Neural cell (in vitro differentiated cells): Measurements from ENCODE around the gene PRDM11. TPM values are rescaled to one million over a fixed set of nuclear protein-coding genes. Genes with fewer than 3 reads are reported as not detected.

Experiments used
- H2AFZ ChIP-seq: fragments of 200-600, 300-800 bp; sonication (generic), shearing (Covaris generic); 2 replicates; pipeline ENCODE4 v1.6.0; 2014; ENCODE audit warnings: low read depth, mild to moderate bottlenecking, antibody characterized with exemption, low read length, moderate library complexity
- H3F3A ChIP-seq: fragments of 200-600 bp; shearing (Covaris generic); 2 replicates; pipeline ENCODE4 v1.6.1; 2016; ENCODE audit warnings: mild to moderate bottlenecking, moderate library complexity, mixed read lengths, antibody characterized with exemption, low read length; ENCODE audit not compliant: insufficient read depth, poor library complexity, severe bottlenecking
- H3K27ac ChIP-seq: fragments of 200-600, 300-800 bp; sonication (generic), shearing (Covaris generic); 2 replicates; pipeline ENCODE4 v1.5.1; 2014; ENCODE audit warnings: mild to moderate bottlenecking, low read length, moderate library complexity
- H3K27me3 ChIP-seq: fragments of 300-800, 200-600 bp; sonication (generic), shearing (Covaris generic); 2 replicates; pipeline ENCODE4 v1.6.0; 2014; ENCODE audit warnings: mild to moderate bottlenecking, low read depth, low read length, moderate library complexity; ENCODE audit not compliant: insufficient read depth
- H3K36me3 ChIP-seq: fragments of 300-800, 200-600 bp; sonication (generic), shearing (Covaris generic); 2 replicates; pipeline ENCODE4 v1.5.1; 2014; ENCODE audit warnings: mild to moderate bottlenecking, antibody characterized with exemption, low read length, moderate library complexity; ENCODE audit not compliant: insufficient read depth
- H3K4me2 ChIP-seq: fragments of 300-800, 200-600 bp; sonication (generic), shearing (Covaris generic); 2 replicates; pipeline ENCODE4 v1.6.0; 2014; ENCODE audit warnings: mild to moderate bottlenecking, low read length
- H3K4me3 ChIP-seq: fragments of 300-800, 200-600 bp; sonication (generic), shearing (Covaris generic); 2 replicates; pipeline ENCODE4 v1.5.1; 2014; ENCODE audit warnings: mild to moderate bottlenecking, low read length, moderate library complexity
- H3K79me2 ChIP-seq: fragments of 200-600 bp; shearing (Covaris generic); replicated peaks from 2 replicates; pipeline ENCODE4 v1.6.0; 2014; ENCODE audit warnings: mild to moderate bottlenecking, low read length, moderate library complexity; ENCODE audit not compliant: insufficient read depth
- H3K9ac ChIP-seq: fragments of 300-800, 200-600 bp; sonication (generic), shearing (Covaris generic); 2 replicates; pipeline ENCODE4 v1.6.1; 2016; ENCODE audit warnings: mild to moderate bottlenecking, low read length, mixed read lengths
- H3K9me2 ChIP-seq: fragments of 200-600 bp; shearing (Covaris generic); 2 replicates; pipeline ENCODE4 v1.6.1; 2016; ENCODE audit warnings: mild to moderate bottlenecking, low read length, mixed read lengths; ENCODE audit not compliant: insufficient read depth
- H3K9me3 ChIP-seq: fragments of 200-600, 300-800 bp; sonication (generic), shearing (Covaris generic); 2 replicates; pipeline ENCODE4 v1.6.1; 2016; ENCODE audit warnings: mild to moderate bottlenecking, mixed run types, low read length, moderate library complexity, mixed read lengths
- H4K20me1 ChIP-seq: fragments of 200-600 bp; shearing (Covaris generic); 2 replicates; pipeline ENCODE4 v1.6.1; 2016; ENCODE audit warnings: mild to moderate bottlenecking, mixed run types; ENCODE audit not compliant: insufficient read depth
- CTCF ChIP-seq: fragments of 450-650 bp; IDR thresholded peaks from 2 replicates; pipeline ENCODE4 v1.5.1; 2014; ENCODE audit warnings: antibody characterized with exemption, mild to moderate bottlenecking, moderate library complexity; ENCODE audit not compliant: poor library complexity, severe bottlenecking
- EZH2 ChIP-seq: fragments of 200-600, 300-800 bp; shearing (Covaris generic), sonication (generic); IDR thresholded peaks from 2 replicates; pipeline ENCODE4 v1.6.1; 2014; ENCODE audit warnings: antibody characterized with exemption, low read length, borderline replicate concordance, mild to moderate bottlenecking; ENCODE audit not compliant: insufficient read depth, poor library complexity, severe bottlenecking
- MXI1 ChIP-seq: fragments of 450-650 bp; conservative IDR thresholded peaks from 2 replicates; pipeline ENCODE4 v1.6.1; 2014; ENCODE audit warnings: antibody characterized with exemption, mild to moderate bottlenecking; ENCODE audit not compliant: poor library complexity, severe bottlenecking
- POLR2AphosphoS5 ChIP-seq: IDR thresholded peaks from 2 replicates; pipeline ENCODE4 v1.6.1; 2012
- RAD21 ChIP-seq: fragments of 450-650 bp; conservative IDR thresholded peaks from 2 replicates; pipeline ENCODE4 v1.6.1; 2014; ENCODE audit warnings: antibody characterized with exemption, mild to moderate bottlenecking, moderate library complexity
- REST ChIP-seq: IDR thresholded peaks from 2 replicates; pipeline ENCODE4 v1.6.1; 2012; ENCODE audit warnings: borderline replicate concordance
- SMC3 ChIP-seq: fragments of 450-650 bp; conservative IDR thresholded peaks from 2 replicates; pipeline ENCODE4 v1.6.1; 2014; ENCODE audit warnings: antibody characterized with exemption, mild to moderate bottlenecking, moderate library complexity; ENCODE audit not compliant: poor library complexity
- TAF1 ChIP-seq: IDR thresholded peaks from 2 replicates; pipeline ENCODE4 v1.6.1; 2012; ENCODE audit warnings: low read depth
- polyA plus RNA-seq: library from polyadenylated mRNA; depleted of rRNA; stranded (reverse); fragments of >200 nt; gene quantifications from 2 replicates; pipeline ENCODE4 v1.2.3, GENCODE V29; 2014

Gene PRDM11
- polyA plus RNA-seq, 1 donor from 2014 or later = 2.0 TPM

GRCh38 chr11:45252877-45253276 lies 106.4 kb downstream of the PRDM11 start:
- TF ChIP-seq MXI1 = no peak
- no peak for TF ChIP-seq CTCF
- TF ChIP-seq REST = no peak
- no peak for TF ChIP-seq TAF1
- TF ChIP-seq EZH2 = no peak
- TF ChIP-seq POLR2AphosphoS5 = no peak
- H2AFZ ChIP-seq = no peak overlapping the region
- no peak overlapping the region for H3K4me3 ChIP-seq
- H3F3A ChIP-seq = no peaks in the 10 kb centered on the region
- H3K4me2 ChIP-seq = no peak overlapping the region
- no peak overlapping the region for H3K9ac ChIP-seq
- H3K9me3 ChIP-seq = no peaks in the 10 kb centered on the region
- no peak overlapping the region for H3K27ac ChIP-seq
- H3K36me3 ChIP-seq = no peaks in the 10 kb centered on the region
- no peaks in the 10 kb centered on the region for H3K9me2 ChIP-seq
- no peaks in the 10 kb centered on the region for H4K20me1 ChIP-seq
- H3K27me3 ChIP-seq = no peaks in the 10 kb centered on the region
- no peaks in the 10 kb centered on the region for H3K79me2 ChIP-seq

GRCh38 chr11:45253640-45254039 lies 107.2 kb downstream of the PRDM11 start:
- Histone ChIP-seq H3K27ac (no peak overlapping the region), H3F3A (no peaks in the 10 kb centered on the region), H3K4me3 (no peak overlapping the region), H3K79me2 (no peaks in the 10 kb centered on the region), H3K27me3 (no peaks in the 10 kb centered on the region), H2AFZ (no peak overlapping the region), H3K4me2 (no peak overlapping the region), H3K9me2 (no peaks in the 10 kb centered on the region), H3K36me3 (no peaks in the 10 kb centered on the region), H3K9ac (no peak overlapping the region), H3K9me3 (no peaks in the 10 kb centered on the region), H4K20me1 (no peaks in the 10 kb centered on the region)
- TF ChIP-seq SMC3 (no peak), MXI1 (no peak), RAD21 (no peak)

GRCh38 chr11:45254070-45254469 lies 107.6 kb downstream of the PRDM11 start:
- H4K20me1 ChIP-seq = no peaks in the 10 kb centered on the region
- TF ChIP-seq CTCF (no peak), REST (no peak)
- H3F3A ChIP-seq = no peaks in the 10 kb centered on the region
- H3K27me3 ChIP-seq = no peaks in the 10 kb centered on the region
- no peak overlapping the region for H3K27ac ChIP-seq
- H3K9ac ChIP-seq = no peak overlapping the region
- no peak overlapping the region for H2AFZ ChIP-seq
- H3K4me2 ChIP-seq = no peak overlapping the region
- H3K4me3 ChIP-seq = no peak overlapping the region
- H3K9me2 ChIP-seq = no peaks in the 10 kb centered on the region
- no peaks in the 10 kb centered on the region for H3K36me3 ChIP-seq
- no peaks in the 10 kb centered on the region for H3K79me2 ChIP-seq
- no peaks in the 10 kb centered on the region for H3K9me3 ChIP-seq
